GM12891 (cell line): ENCODE results near the gene TSEN34.

ENCODE experiments used
- POLR2A ChIP-seq: IDR thresholded peaks from 2 replicates; pipeline ENCODE4 v1.6.1; 2011; ENCODE audit warnings: low read depth, low read length, control low read depth
- TAF1 ChIP-seq: IDR thresholded peaks from 2 replicates; pipeline ENCODE4 v1.6.1; 2011; ENCODE audit warnings: low read depth, low read length, control low read depth

- TF ChIP-seq POLR2A (no peak), TAF1 (no peak)
Measured at GRCh38 chr19:54216869-54217268, 25.8 kb downstream of the TSEN34 start.
